GM12865 (cell line): ENCODE results near the gene MIER3.

ENCODE experiments used
- DNase-seq: peaks from one replicate; pipeline ENCODE4 v3.0.0; 2010; ENCODE audit warnings: low read depth
- H3K4me3 ChIP-seq: 2 replicates; pipeline ENCODE4 v1.5.1; 2011; ENCODE audit warnings: mild to moderate bottlenecking, low read depth, low read length, control low read depth
- CTCF ChIP-seq: IDR thresholded peaks from 2 replicates; pipeline ENCODE4 v1.5.1; 2011; ENCODE audit warnings: low read length, control low read depth, low read depth, inconsistent platforms; ENCODE audit not compliant: insufficient read depth; ENCODE audit errors: missing control alignments

MIER3 gene

GRCh38 chr5:56962286-56962685, 10.4 kb upstream of the MIER3 start:
- DNase-seq, result no peak

GRCh38 chr5:56961746-56962145, 9.8 kb upstream of the MIER3 start:
- TF ChIP-seq CTCF, result no peak
- DNase-seq, result no peak
- no peak overlapping the region for H3K4me3 ChIP-seq

More at GRCh38 chr5:56962286-56962685, 10.4 kb upstream of the MIER3 start:
- no peak overlapping the region for H3K4me3 ChIP-seq
- TF ChIP-seq CTCF, result no peak

DNA sequence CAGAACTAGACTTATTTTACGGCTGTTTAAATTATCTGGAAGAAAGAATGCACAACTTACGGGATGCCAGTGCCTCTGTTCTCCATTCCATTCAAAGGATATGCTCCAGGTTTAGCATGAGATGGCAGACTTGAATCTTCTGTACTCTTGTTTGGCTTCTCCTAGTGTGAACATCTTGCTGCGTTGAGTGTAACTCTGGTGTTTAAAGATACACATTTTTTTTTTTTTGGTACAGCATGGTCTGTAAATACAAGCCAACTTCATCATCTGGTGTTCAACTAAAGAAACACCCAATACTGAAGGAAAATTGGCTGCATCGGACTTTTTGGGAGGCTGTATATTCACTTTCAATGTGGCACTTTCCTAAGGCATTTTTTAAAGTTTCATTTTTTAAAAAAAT, 7.4 kb upstream of the MIER3 start:
- no peak overlapping the region for H3K4me3 ChIP-seq
- DNase-seq, result no peak
- TF ChIP-seq CTCF, result no peak

DNA sequence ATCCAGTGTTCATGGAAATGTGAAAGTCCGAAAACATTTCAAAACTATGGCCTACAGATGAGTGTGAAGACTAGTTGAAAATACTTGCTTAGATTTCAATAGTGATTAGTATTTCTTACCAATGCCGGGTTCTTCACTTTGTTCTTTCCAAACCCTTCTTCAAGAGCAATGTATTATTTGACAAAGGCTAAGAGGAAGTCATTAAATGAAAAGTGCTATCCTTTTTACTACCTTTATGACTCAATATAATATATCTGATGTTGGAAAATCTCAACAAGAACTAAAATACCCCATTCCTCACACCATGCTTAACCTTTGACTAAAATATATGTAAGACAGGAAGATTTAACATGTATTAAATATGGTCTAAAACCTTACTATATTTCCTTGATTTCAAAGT, 6.7 kb upstream of the MIER3 start:
- DNase-seq, result no peak
- no peak overlapping the region for H3K4me3 ChIP-seq
- TF ChIP-seq CTCF, result no peak

- no peak overlapping the region for H3K4me3 ChIP-seq
- no peak for TF ChIP-seq CTCF
- no peak for DNase-seq
These were observed 2.3 kb upstream of the MIER3 start for GRCh38 chr5:56954262-56954661.

- H3K4me3 ChIP-seq, result peak overlapping the region; percentile 97
- DNase-seq, result peak; percentile 36
These were observed 587 bp downstream of the MIER3 start for GRCh38 chr5:56951126-56951945.

More at GRCh38 chr5:56951126-56951945, 587 bp downstream of the MIER3 start:
- TF ChIP-seq CTCF, result no peak
